ENCODE data around the gene ADSS1. TPM values are rescaled to one million over a fixed set of nuclear protein-coding genes. Genes with fewer than 3 reads are reported as not detected.

Gene ADSS1
- total RNA-seq, 1 experiment from 2014 or later: 10.0 TPM

DNA sequence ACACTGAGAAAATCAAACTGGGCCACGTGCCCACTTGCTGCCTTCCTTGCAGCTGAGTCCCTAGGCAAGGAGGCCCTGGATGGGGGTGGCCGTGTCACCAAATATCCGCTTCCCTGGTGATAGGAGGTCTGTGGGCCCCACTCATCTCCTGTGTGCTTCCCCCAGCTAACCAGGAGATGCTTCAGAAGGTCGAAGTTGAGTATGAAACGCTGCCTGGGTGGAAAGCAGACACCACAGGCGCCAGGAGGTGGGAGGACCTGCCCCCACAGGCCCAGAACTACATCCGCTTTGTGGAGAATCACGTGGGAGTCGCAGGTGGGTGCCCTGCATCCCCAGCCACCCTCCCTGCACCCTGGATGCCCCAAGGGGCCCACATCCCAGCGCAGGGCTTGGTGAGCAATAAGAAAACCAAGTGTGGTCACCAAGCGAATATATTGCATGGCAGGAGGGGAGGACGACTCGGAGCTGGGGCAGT is 22.1 kb downstream of the ADSS1 start:
- ATAC-seq (no peak), DNase-seq (ENCODE audit: low spot score) (no peak)
- Mint-ChIP-seq H3K9me3 (peaks cover 21% of the 10 kb centered on the region), H3K36me3 (peaks cover 19% of the 10 kb centered on the region), H3K27me3 (ENCODE audit: low read depth) (peaks cover 14% of the 10 kb centered on the region), H3K4me1 (peaks cover 3% of the 10 kb centered on the region; the same call in 1 of the 2 replicates), H3K4me3 (no peak overlapping the region), H3K27ac (no peak overlapping the region)
- ChIA-PET POLR2A (no interaction called here), CTCF (interaction anchor here (1.4 kb wide), 1 partner anchor 23 kb away, joined by 3 read pairs; no protein-coding TSS in a partner anchor)
- TF ChIP-seq FOXJ3 (CRISPR knock-in tag; IDR thresholded peaks at IDR 0.05; ENCODE audit: borderline replicate concordance) (no peak), RELA (CRISPR knock-in tag; IDR thresholded peaks at IDR 0.05; ENCODE audit: borderline replicate concordance) (no peak), TCF7 (CRISPR knock-in tag; IDR thresholded peaks at IDR 0.05; ENCODE audit: low read depth) (no peak), NFE2L1 (CRISPR knock-in tag; IDR thresholded peaks at IDR 0.05) (no peak), E2F4 (CRISPR knock-in tag; IDR thresholded peaks at IDR 0.05; ENCODE audit: borderline replicate concordance, low read depth) (no peak), ZNF281 (CRISPR knock-in tag; IDR thresholded peaks at IDR 0.05) (no peak), NR1H2 (CRISPR knock-in tag; IDR thresholded peaks at IDR 0.05) (no peak), SP1 (CRISPR knock-in tag; conservative IDR thresholded peaks at IDR 0.05) (no peak), HMGA2 (CRISPR knock-in tag; IDR thresholded peaks at IDR 0.05) (no peak), IRF2 (CRISPR knock-in tag; IDR thresholded peaks at IDR 0.05; ENCODE audit: borderline replicate concordance, low read depth) (no peak), GRHL2 (CRISPR knock-in tag; IDR thresholded peaks at IDR 0.05; ENCODE audit: insufficient replicate concordance, severe bottlenecking) (no peak), NFATC4 (CRISPR knock-in tag; IDR thresholded peaks at IDR 0.05) (no peak), E2F1 (CRISPR knock-in tag; IDR thresholded peaks at IDR 0.05) (no peak), NR3C1 (CRISPR knock-in tag; conservative IDR thresholded peaks at IDR 0.05; ENCODE audit: low read depth) (no peak), ESRRA (CRISPR knock-in tag; IDR thresholded peaks at IDR 0.05; ENCODE audit: borderline replicate concordance) (no peak), PRDM15 (CRISPR knock-in tag; IDR thresholded peaks at IDR 0.05) (no peak), ZNF396 (CRISPR knock-in tag; IDR thresholded peaks at IDR 0.05; ENCODE audit: borderline replicate concordance) (no peak), ZNF138 (CRISPR knock-in tag; conservative IDR thresholded peaks at IDR 0.05) (no peak)
- TF ChIP-seq, protein P1, sequence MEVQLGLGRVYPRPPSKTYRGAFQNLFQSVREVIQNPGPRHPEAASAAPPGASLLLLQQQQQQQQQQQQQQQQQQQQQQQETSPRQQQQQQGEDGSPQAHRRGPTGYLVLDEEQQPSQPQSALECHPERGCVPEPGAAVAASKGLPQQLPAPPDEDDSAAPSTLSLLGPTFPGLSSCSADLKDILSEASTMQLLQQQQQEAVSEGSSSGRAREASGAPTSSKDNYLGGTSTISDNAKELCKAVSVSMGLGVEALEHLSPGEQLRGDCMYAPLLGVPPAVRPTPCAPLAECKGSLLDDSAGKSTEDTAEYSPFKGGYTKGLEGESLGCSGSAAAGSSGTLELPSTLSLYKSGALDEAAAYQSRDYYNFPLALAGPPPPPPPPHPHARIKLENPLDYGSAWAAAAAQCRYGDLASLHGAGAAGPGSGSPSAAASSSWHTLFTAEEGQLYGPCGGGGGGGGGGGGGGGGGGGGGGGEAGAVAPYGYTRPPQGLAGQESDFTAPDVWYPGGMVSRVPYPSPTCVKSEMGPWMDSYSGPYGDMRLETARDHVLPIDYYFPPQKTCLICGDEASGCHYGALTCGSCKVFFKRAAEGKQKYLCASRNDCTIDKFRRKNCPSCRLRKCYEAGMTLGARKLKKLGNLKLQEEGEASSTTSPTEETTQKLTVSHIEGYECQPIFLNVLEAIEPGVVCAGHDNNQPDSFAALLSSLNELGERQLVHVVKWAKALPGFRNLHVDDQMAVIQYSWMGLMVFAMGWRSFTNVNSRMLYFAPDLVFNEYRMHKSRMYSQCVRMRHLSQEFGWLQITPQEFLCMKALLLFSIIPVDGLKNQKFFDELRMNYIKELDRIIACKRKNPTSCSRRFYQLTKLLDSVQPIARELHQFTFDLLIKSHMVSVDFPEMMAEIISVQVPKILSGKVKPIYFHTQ (CRISPR knock-in tag; IDR thresholded peaks at IDR 0.05): no peak
